MM.1S (cell line): ENCODE measurements around the gene INSRR.
A peak's percentile ranks its signal among the peaks of the same experiment; 100 is the strongest.

Source experiments
- DNase-seq: peaks from one replicate; pipeline ENCODE4 v3.0.0-alpha.2; 2015
- H2AFZ ChIP-seq: fragments of 300-600 bp; sonication (generic); 2 replicates; pipeline ENCODE4 v1.6.0; 2016; ENCODE audit warnings: antibody characterized with exemption, low read length
- H3F3A ChIP-seq: fragments of 300-600 bp; sonication (generic); 2 replicates; pipeline ENCODE4 v1.6.1; 2016; ENCODE audit warnings: mild to moderate bottlenecking, antibody characterized with exemption, low read length, moderate library complexity, mixed read lengths; ENCODE audit not compliant: insufficient read depth
- H3K27ac ChIP-seq: fragments of 300-600 bp; sonication (generic); 2 replicates; pipeline ENCODE4 v1.5.1; 2016; ENCODE audit warnings: mild to moderate bottlenecking, low read length
- H3K27me3 ChIP-seq: fragments of 300-600 bp; sonication (generic); replicated peaks from 2 replicates; pipeline ENCODE4 v1.6.0; 2016; ENCODE audit warnings: low read length; ENCODE audit not compliant: insufficient read depth
- H3K36me3 ChIP-seq: fragments of 300-600 bp; sonication (generic); replicated peaks from 2 replicates; pipeline ENCODE4 v1.6.1; 2016; ENCODE audit warnings: mild to moderate bottlenecking, low read length, mixed read lengths; ENCODE audit not compliant: insufficient read depth
- H3K4me1 ChIP-seq: fragments of 300-600 bp; sonication (generic); 2 replicates; pipeline ENCODE4 v1.6.1; 2016; ENCODE audit warnings: low read length, mixed read lengths
- H3K4me2 ChIP-seq: fragments of 300-600 bp; sonication (generic); 2 replicates; pipeline ENCODE4 v1.6.0; 2016; ENCODE audit warnings: low read depth, low read length
- H3K4me3 ChIP-seq: fragments of 300-600 bp; sonication (generic); 2 replicates; pipeline ENCODE4 v1.5.1; 2016; ENCODE audit warnings: low read length, mixed read lengths
- H3K79me2 ChIP-seq: fragments of 300-600 bp; sonication (generic); 2 replicates; pipeline ENCODE4 v1.6.1; 2016; ENCODE audit warnings: mixed run types, low read length, mixed read lengths
- H3K9ac ChIP-seq: fragments of 300-600 bp; sonication (generic); 2 replicates; pipeline ENCODE4 v1.6.1; 2016; ENCODE audit warnings: low read length, mixed read lengths
- H3K9me2 ChIP-seq: fragments of 300-600 bp; sonication (generic); replicated peaks from 2 replicates; pipeline ENCODE4 v1.6.1; 2016; ENCODE audit warnings: mild to moderate bottlenecking, low read length, mixed read lengths; ENCODE audit not compliant: insufficient read depth
- H3K9me3 ChIP-seq: fragments of 300-600 bp; sonication (generic); replicated peaks from 2 replicates; pipeline ENCODE4 v1.6.1; 2016; ENCODE audit warnings: mild to moderate bottlenecking, low read length, mixed read lengths; ENCODE audit not compliant: insufficient read depth
- H4K20me1 ChIP-seq: fragments of 300-600 bp; sonication (generic); 2 replicates; pipeline ENCODE4 v1.6.1; 2016; ENCODE audit warnings: mild to moderate bottlenecking, low read length, moderate library complexity, mixed read lengths; ENCODE audit not compliant: insufficient read depth
- EZH2 ChIP-seq: fragments of 300-600 bp; sonication (generic); optimal IDR thresholded peaks from 2 replicates; pipeline ENCODE3; 2017; ENCODE audit warnings: low read depth, mild to moderate bottlenecking, antibody characterized with exemption, low read length, mixed read lengths
- EZH2phosphoT487 ChIP-seq: fragments of 300-600 bp; sonication (generic); IDR thresholded peaks from 2 replicates; pipeline ENCODE4 v1.6.1; 2018; ENCODE audit warnings: antibody characterized with exemption, low read length
- TF ChIP-seq, protein P1 (sequence below): fragments of 300-600 bp; sonication (generic); IDR thresholded peaks from 2 replicates; pipeline ENCODE4 v1.5.1; 2016; ENCODE audit warnings: antibody characterized with exemption, low read length, mixed read lengths

The INSRR gene

DNA sequence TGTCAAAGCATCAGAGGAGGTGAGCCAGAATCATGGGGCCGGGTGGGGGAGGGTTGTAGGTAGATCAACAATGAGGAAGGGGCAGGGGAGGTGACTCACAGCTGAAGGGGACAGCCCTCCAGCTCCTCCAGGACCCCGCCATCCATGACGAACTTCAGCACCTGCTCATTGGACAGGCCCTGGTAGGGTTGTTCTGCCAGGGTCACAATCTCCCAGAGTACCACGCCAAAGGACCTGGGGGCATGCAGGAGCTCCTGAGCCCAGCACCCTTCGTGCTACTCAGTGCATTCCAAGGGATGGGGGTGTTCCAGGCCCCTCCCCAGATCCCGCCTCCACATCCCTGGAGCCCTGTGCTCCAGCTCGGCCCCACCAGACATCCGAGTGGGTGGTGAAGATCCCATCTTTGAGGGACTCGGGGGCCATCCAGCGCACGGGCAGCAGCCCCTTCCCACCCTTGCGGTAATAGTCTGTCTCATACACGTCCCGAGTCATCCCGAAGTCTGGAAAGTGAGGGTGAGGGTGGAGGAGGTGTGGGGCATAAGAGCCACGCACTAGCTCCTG, 17.5 kb downstream of the INSRR start:
- H3K4me2 ChIP-seq, result no peak overlapping the region
- no peak overlapping the region for H3K9ac ChIP-seq
- H3K36me3 ChIP-seq, result no peaks in the 10 kb centered on the region
- H3K27me3 ChIP-seq, result peaks cover 51% of the 10 kb centered on the region
- no peaks in the 10 kb centered on the region for H3K9me2 ChIP-seq
- H3K27ac ChIP-seq, result no peak overlapping the region
- H3K9me3 ChIP-seq, result no peaks in the 10 kb centered on the region
- H4K20me1 ChIP-seq, result no peaks in the 10 kb centered on the region
- DNase-seq, result no peak
- no peak overlapping the region for H3K4me3 ChIP-seq
- no peak for TF ChIP-seq EZH2phosphoT487
- no peaks in the 10 kb centered on the region for H3K4me1 ChIP-seq
- H3K79me2 ChIP-seq, result no peaks in the 10 kb centered on the region
- H3F3A ChIP-seq, result no peaks in the 10 kb centered on the region
- no peak overlapping the region for H2AFZ ChIP-seq

DNA sequence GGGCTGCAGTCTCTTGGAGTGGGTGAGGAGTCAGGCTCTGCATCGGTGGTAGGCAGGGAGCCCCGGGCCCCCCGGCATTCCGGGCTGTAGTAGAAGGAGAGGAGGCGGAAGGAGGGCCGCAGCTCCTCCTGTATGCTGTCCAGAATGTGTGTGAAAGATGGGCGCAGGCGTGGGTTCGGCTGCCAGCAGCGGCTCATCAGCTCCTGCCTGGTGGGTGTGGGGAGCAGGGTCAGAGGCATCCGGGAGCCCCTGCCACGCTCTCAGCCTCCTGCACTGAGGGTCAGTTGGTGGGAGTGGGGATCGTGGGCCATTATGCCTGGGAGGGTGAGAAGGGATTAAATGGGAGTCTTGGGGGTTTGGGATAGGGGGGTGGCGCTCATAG, 18.0 kb downstream of the INSRR start:
- no peak overlapping the region for H3K27ac ChIP-seq

DNA sequence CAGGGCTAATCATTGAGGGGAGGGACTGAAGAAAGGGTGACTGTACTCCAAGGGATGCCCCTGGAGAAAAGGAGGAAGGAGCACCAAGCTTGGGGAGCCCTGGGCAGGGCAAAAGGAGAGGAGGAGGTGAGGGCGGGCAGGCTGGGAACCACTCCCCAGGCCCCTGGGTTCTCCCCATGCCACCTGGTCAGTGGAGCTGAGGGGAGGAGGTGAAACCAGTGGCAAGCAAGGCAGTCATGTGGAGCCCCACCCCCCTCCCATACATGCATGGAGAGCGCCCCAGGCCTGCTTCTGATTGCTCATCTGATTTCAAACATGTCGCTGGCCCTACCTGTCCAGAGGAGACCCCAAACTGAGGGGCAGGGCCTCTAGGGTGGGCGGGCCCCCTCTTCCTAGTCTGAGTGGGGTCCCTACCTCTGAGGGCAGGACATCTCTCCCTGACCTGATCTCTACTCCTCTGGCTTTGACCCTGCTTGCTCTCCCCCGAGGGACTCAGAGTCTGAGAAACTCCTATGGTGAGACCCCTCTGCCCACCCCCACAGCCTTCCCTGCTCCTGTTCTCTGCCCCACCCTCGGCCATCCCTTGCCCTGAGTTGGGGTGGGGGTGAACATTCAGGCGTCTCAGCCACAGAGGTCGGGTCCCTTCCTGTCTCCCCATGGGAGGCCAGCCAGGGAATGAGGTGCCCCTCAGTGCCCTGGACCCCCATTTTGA, 18.6 kb downstream of the INSRR start:
- H3K4me3 ChIP-seq, result no peak overlapping the region
- H2AFZ ChIP-seq, result no peak overlapping the region
- TF ChIP-seq, protein P1, sequence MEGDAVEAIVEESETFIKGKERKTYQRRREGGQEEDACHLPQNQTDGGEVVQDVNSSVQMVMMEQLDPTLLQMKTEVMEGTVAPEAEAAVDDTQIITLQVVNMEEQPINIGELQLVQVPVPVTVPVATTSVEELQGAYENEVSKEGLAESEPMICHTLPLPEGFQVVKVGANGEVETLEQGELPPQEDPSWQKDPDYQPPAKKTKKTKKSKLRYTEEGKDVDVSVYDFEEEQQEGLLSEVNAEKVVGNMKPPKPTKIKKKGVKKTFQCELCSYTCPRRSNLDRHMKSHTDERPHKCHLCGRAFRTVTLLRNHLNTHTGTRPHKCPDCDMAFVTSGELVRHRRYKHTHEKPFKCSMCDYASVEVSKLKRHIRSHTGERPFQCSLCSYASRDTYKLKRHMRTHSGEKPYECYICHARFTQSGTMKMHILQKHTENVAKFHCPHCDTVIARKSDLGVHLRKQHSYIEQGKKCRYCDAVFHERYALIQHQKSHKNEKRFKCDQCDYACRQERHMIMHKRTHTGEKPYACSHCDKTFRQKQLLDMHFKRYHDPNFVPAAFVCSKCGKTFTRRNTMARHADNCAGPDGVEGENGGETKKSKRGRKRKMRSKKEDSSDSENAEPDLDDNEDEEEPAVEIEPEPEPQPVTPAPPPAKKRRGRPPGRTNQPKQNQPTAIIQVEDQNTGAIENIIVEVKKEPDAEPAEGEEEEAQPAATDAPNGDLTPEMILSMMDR, result no peak
- TF ChIP-seq EZH2, result no peak
- no peak for TF ChIP-seq EZH2phosphoT487
- peaks cover 52% of the 10 kb centered on the region for H3K27me3 ChIP-seq
- no peaks in the 10 kb centered on the region for H3F3A ChIP-seq
- H3K4me2 ChIP-seq, result no peak overlapping the region
- no peaks in the 10 kb centered on the region for H3K9me2 ChIP-seq
- H3K9me3 ChIP-seq, result no peaks in the 10 kb centered on the region
- no peaks in the 10 kb centered on the region for H4K20me1 ChIP-seq
- no peaks in the 10 kb centered on the region for H3K79me2 ChIP-seq
- no peak overlapping the region for H3K9ac ChIP-seq
- H3K27ac ChIP-seq, result no peak overlapping the region
- peak; percentile 29 for DNase-seq
- no peaks in the 10 kb centered on the region for H3K4me1 ChIP-seq
- H3K36me3 ChIP-seq, result no peaks in the 10 kb centered on the region

More for the DNA sequence above, 18.0 kb downstream of the INSRR start:
- no peaks in the 10 kb centered on the region for H3K4me1 ChIP-seq
- H3K4me2 ChIP-seq, result no peak overlapping the region
- no peak overlapping the region for H3K4me3 ChIP-seq
- no peaks in the 10 kb centered on the region for H3K9me3 ChIP-seq
- TF ChIP-seq EZH2, result no peak
- TF ChIP-seq EZH2phosphoT487, result no peak
- TF ChIP-seq, protein P1, result no peak
- H3F3A ChIP-seq, result no peaks in the 10 kb centered on the region
- H3K9ac ChIP-seq, result no peak overlapping the region
- H4K20me1 ChIP-seq, result no peaks in the 10 kb centered on the region
- no peak overlapping the region for H2AFZ ChIP-seq
- H3K79me2 ChIP-seq, result no peaks in the 10 kb centered on the region
- no peaks in the 10 kb centered on the region for H3K36me3 ChIP-seq
- DNase-seq, result no peak
- H3K9me2 ChIP-seq, result no peaks in the 10 kb centered on the region
- peaks cover 49% of the 10 kb centered on the region for H3K27me3 ChIP-seq

DNA sequence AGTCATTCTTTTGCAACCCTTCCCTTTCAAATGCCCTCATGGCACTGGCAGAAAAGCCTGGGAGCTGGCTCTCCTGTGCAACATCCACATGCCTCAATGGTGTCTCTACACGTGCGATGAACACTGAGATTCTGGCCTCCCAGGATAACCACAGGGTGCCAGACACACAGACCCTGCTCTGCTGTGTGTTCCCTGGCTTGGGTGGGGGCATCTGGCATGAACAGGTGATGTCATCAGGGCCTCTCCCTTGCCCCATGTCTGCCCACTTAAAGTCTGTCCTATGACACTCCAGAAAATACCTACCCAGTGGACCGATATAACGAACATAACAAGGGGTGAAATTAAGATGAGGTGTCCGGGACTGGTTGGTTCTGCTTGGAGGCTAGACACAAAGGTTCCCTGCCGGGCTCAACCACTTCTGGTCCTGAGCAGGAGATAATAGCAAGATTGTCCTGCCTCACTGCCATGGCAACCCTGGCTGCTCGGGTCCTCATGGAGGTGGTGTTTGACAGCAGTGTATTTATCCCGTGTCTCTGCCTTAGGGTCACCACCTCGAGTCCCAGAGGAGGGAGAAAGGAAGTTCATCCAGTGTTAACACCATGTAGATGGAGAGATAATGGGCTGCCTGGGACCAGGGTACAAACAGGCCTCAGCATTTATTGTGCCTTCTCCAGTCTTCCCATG, 19.3 kb downstream of the INSRR start:
- TF ChIP-seq, protein P1, result no peak
- TF ChIP-seq EZH2phosphoT487 (no peak), EZH2 (no peak)
- no peak overlapping the region for H3K4me2 ChIP-seq
- no peaks in the 10 kb centered on the region for H3K9me2 ChIP-seq
- no peak overlapping the region for H3K27ac ChIP-seq
- no peak overlapping the region for H2AFZ ChIP-seq
- no peaks in the 10 kb centered on the region for H3K4me1 ChIP-seq
- peaks cover 53% of the 10 kb centered on the region for H3K27me3 ChIP-seq
- no peaks in the 10 kb centered on the region for H4K20me1 ChIP-seq
- no peak for DNase-seq
- no peak overlapping the region for H3K4me3 ChIP-seq
- no peaks in the 10 kb centered on the region for H3F3A ChIP-seq
- no peak overlapping the region for H3K9ac ChIP-seq
- no peaks in the 10 kb centered on the region for H3K9me3 ChIP-seq
- H3K79me2 ChIP-seq, result no peaks in the 10 kb centered on the region
- no peaks in the 10 kb centered on the region for H3K36me3 ChIP-seq
